ENCODE measurements around the gene PCNX2. TPM values are rescaled to one million over a fixed set of nuclear protein-coding genes. Genes with fewer than 3 reads are reported as not detected.

The PCNX2 gene
- total and polyA plus RNA-seq, 10 of the 15 experiments (the other 5 are each of a cell fraction or from before 2014, with no cell fraction given): 2.1 to 16.4 (median 8.1) TPM

GRCh38 chr1:233183226-233184020 lies 112.1 kb downstream of the PCNX2 start:
- ATAC-seq (no peak), FAIRE-seq (no peak), DNase-seq (ENCODE audit: low read depth, low spot score) (no peak)
- Histone ChIP-seq H3K36me3 (ENCODE audit: control insufficient read depth in 2 of 2, insufficient read depth in 2 of 2, low read length in 1 of 2) (no peaks in the 10 kb centered on the region), H2AFZ (ENCODE audit: control insufficient read depth, low read depth, low read length) (no peak overlapping the region), H3K9me3 (replicated peaks; ENCODE audit: control insufficient read depth, insufficient read depth, low read length) (peaks cover 7% of the 10 kb centered on the region; the same call in 2 of the 3 replicates), H3K27me3 (replicated peaks in 1 of 2; ENCODE audit: control insufficient read depth in 2 of 2, insufficient read depth in 2 of 2, low read length in 1 of 2) (no peaks in the 10 kb centered on the region), H3K4me2 (ENCODE audit: control insufficient read depth, insufficient read depth) (no peak overlapping the region), H3K9ac (ENCODE audit: control insufficient read depth, insufficient read depth, low read length) (no peak overlapping the region), H3K79me2 (ENCODE audit: control insufficient read depth, insufficient read depth, low read length) (no peaks in the 10 kb centered on the region), H3K4me3 (no peak overlapping the region), H3K4me1 (ENCODE audit: control insufficient read depth, insufficient read depth, low read length) (peaks cover 8% of the 10 kb centered on the region), H3K27ac (ENCODE audit: control insufficient read depth, insufficient read depth) (no peak overlapping the region), H4K20me1 (ENCODE audit: control insufficient read depth, insufficient read depth) (no peaks in the 10 kb centered on the region)
- 84% methylated on average over 8 of the region's 8 CpGs for WGBS (ENCODE audit: insufficient coverage, insufficient replicate concordance, low lambda C conversion rate, missing lambda C conversion rate)
- ChIA-PET POLR2A (interaction anchor here (0.6 kb wide), 1 partner anchor 220 kb away, joined by 3 read pairs; no protein-coding TSS in a partner anchor), CTCF (no interaction called here), SMC1A (ENCODE audit: uncharacterized antibody, unreplicated experiment) (no interaction called here), RAD21 (ENCODE audit: unreplicated experiment) (no interaction called here)
- no TSS peak for BruUV-seq (replicated peaks)
- in situ Hi-C loops (cut with MboI): no loop called here
- no peak for TF ChIP-seq CREB1 (IDR thresholded peaks at IDR 0.05; ENCODE audit: low read depth)
- no peak for TF ChIP-seq FOXK2 (IDR thresholded peaks at IDR 0.05)
- no peak for TF ChIP-seq BHLHE40 (IDR thresholded peaks at IDR 0.05; ENCODE audit: borderline replicate concordance in 1 of 2, low read depth in 2 of 2, low read length in 1 of 2)
- no peak for TF ChIP-seq LARP7 (IDR thresholded peaks at IDR 0.05)
- TF ChIP-seq USF2 (IDR thresholded peaks at IDR 0.05; ENCODE audit: borderline replicate concordance, low read depth, low read length): no peak
- TF ChIP-seq NKRF (conservative IDR thresholded peaks at IDR 0.05): no peak
- TF ChIP-seq RFX5 (IDR thresholded peaks at IDR 0.05; ENCODE audit: low read depth, low read length): no peak
- no peak for TF ChIP-seq RBBP5 (conservative IDR thresholded peaks at IDR 0.05)
- intact Hi-C loops (cut with micrococcal nuclease; ENCODE audit: unreplicated experiment): no loop called here

Data from GM12878 (cell line).